Pancreas (tissue), 10 donors: ENCODE measurements around the gene SCAI. TPM values are rescaled to one million over a fixed set of nuclear protein-coding genes. Genes with fewer than 3 reads are reported as not detected.
A peak's percentile ranks its signal among the peaks of the same experiment; 100 is the strongest.
"Not testable (repeated sequence)": the region's sequence is repeated elsewhere in the genome, so short reads cannot be mapped to it uniquely, and the experiment has no call there.

ENCODE experiments used
- ATAC-seq, 4 donors: fragments of 200-7000 bp; cut with Tn5 transposase; one replicate each; pipeline versions ENCODE4 v1.8.0 to v1.9.1; 2020; ENCODE audit warnings: mild to moderate bottlenecking in 4 of 4, moderate library complexity in 4 of 4
- DNase-seq, 6 donors: peaks; one replicate each; pipeline ENCODE4 v3.0.0-alpha.2; 2020
- FAIRE-seq: peaks from 2 replicates; lab custom pipeline; 2012; peaks lifted over from hg19 to GRCh38; lab: Jason Lieb, UNC
- H3K27ac ChIP-seq, 4 donors: fragments of 200-600 bp; sonication (generic); 1 replicate in 3 of 4; 2 replicates in 1 of 4; pipeline versions ENCODE4 v1.5.0 to v1.8.0; 2020
- H3K27me3 ChIP-seq, 4 donors: fragments of 200-600 bp; one replicate each; pipeline ENCODE4 v1.8.0; 2021
- H3K36me3 ChIP-seq, 3 donors: fragments of 200-600 bp; sonication (generic) in 1 of 3; one replicate each; pipeline versions ENCODE4 v1.5.0 to v1.8.0; 2020 to 2021
- H3K4me1 ChIP-seq, 3 donors: fragments of 200-600 bp; one replicate each; pipeline ENCODE4 v1.8.0; 2021
- H3K4me3 ChIP-seq, 4 donors: fragments of 200-600 bp; sonication (generic) in 2 of 4; one replicate each; pipeline versions ENCODE4 v1.5.0 to v1.8.0; 2020 to 2021
- H3K9me3 ChIP-seq, 4 donors: fragments of 200-600 bp; one replicate each; pipeline ENCODE4 v1.8.0; 2021
- CTCF ChIP-seq, 4 donors: fragments of 200-600 bp; sonication (generic) in 3 of 4; IDR thresholded peaks; one replicate each; pipeline versions ENCODE4 v1.5.0 to v1.8.0; 2021; ENCODE audit warnings: antibody characterized with exemption in 4 of 4
- WGBS, 2 donors: extraction: QIAGEN DNeasy Blood & Tissue Kit; methylation state at CpG; one replicate each; pipeline ENCODE4 v1.1.7; 2013; 5-methylcytosine and 5-hydroxymethylcytosine counted together
- intact Hi-C, 3 donors: fragments of 100-400 bp; cut with DNase I; formaldehyde crosslinking; loops; one replicate each; pipeline versions ENCODE4 v1.11.1 to v1.14.2; 2022
- polyA plus RNA-seq, 2 donors: library from polyadenylated mRNA; stranded (reverse); fragments of 200-250 nt; gene quantifications; one replicate each; pipeline ENCODE4 v1.2.3, GENCODE V29; 2013
- total RNA-seq, 6 donors: library from RNA; stranded (reverse); fragmentation: NEBNext Ultra II Directional in 4 of 6; extraction: Animal tissue kit (Norgen Biotek cat#: 25700) in 4 of 6; gene quantifications; one replicate each; pipeline versions ENCODE4 v1.2.1 to v1.2.4, GENCODE V29; 2021 to 2023
- donor health status: healthy with polysubstance abuse.
- donor health status: DM: no; HTN: no; CAD: no; lungs with moderate emphysema.
- donor health status: DM: no; HTN: no; CAD: no.
- donor health status: control.
- donor health status: control.
- donor health status: Bipolar disorder and iron deficiency.
- donor health status: DM: yes; HTN: yes; CAD: no.
- donor health status: DM: no; HTN: no; CAD: no.
- donor health status: DM: no; HTN: no; CAD: no.
- donor health status: DM: yes; HTN: yes; CAD: no.

SCAI gene
- total and polyA plus RNA-seq, 8 donors, result 1.6 to 6.8 (median 3.5) TPM

DNA sequence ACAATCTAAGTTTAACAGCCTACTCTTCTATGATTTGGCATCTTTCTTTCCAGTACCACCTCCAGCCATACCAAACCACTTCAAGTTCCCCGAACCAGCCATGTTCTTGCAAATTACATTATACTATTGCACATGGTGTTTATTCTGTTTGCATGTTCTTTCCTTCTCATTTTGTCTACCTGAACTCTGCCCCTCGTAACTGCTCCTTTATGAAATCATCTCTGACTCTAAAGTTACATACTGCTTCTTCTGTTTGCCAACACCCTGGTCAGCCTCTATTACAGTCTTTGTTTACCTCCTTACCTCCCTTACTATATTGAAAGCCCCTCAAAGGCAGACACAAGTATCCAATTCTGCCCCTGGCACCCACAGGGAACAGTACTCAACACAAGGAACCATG lies 40.2 kb upstream of the SCAI start:
- FAIRE-seq, result no peak
- no peak for TF ChIP-seq CTCF (IDR thresholded peaks at IDR 0.05)
- 87 to 96% methylated on average over 2 of the region's 2 CpGs for WGBS, 2 donors
- Histone ChIP-seq H3K9me3 (no peaks in the 10 kb centered on the region), H3K27me3 (no peaks in the 10 kb centered on the region), H3K27ac (no peak overlapping the region), H3K4me3 (no peak overlapping the region), H3K36me3 (no peaks in the 10 kb centered on the region), H3K4me1 (peaks cover 4 to 27% (median 10%) of the 10 kb centered on the region in 3 donors)
- intact Hi-C loops, result loop anchor here in 1 of 3 donors (10.0 kb wide), 1 partner anchor 59 kb away; no protein-coding TSS in a partner anchor
- no peak for DNase-seq
- no peak for ATAC-seq

DNA sequence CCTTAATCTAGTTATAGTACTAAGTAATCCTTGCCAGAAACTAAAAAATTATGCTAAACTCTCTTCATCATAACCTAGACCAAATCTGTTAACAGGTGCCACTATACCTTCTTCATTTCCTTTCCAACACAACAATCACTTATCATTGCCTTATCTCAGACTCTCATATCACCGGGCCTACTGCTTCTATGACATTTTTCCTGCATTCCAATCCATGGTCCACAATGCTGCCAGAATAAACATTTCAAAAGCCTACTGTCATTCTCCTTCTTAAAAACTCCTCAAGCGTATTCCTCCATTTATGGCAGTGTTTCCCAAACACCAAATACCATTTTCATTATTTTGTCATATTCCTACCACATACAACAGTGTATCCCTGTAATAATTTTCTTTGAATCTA lies 39.7 kb upstream of the SCAI start:
- Histone ChIP-seq H3K4me3 (no peak overlapping the region), H3K9me3 (no peaks in the 10 kb centered on the region), H3K4me1 (peaks cover 4 to 23% (median 10%) of the 10 kb centered on the region in 3 donors), H3K27me3 (no peaks in the 10 kb centered on the region), H3K36me3 (no peaks in the 10 kb centered on the region), H3K27ac (peak overlapping the region in 1 of 4 donors; percentile 23)
- 14 to 15% methylated on average over 2 of the region's 2 CpGs for WGBS, 2 donors
- no peak for FAIRE-seq
- intact Hi-C loops, result loop anchor here in 1 of 3 donors (10.0 kb wide), 1 partner anchor 58 kb away; no protein-coding TSS in a partner anchor
- peak in 3 of 4 donors; percentile 46 to 70 (median 63) for ATAC-seq
- TF ChIP-seq CTCF (IDR thresholded peaks at IDR 0.05), result no peak
- no peak for DNase-seq

DNA sequence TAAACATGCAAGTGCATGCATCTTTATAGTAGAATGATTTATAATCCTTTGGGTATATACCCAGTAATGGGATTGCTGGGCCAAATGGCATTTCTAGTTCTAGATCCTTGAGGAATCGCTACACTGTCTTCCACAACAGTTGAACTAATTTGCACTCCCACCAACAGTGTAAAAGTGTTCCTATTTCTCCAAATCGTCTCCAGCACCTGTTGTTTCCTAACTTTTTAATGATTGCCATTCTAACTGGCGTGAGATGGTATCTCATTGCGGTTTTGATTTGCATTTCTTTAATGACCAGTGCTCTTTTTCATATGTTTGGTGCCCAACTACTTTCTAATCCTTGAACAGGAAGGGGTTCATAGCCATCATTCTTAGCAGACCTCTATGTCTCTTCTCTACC lies 38.4 kb upstream of the SCAI start:
- peaks cover 0 to 17% (median 10%) of the 10 kb centered on the region in 3 donors for H3K4me1 ChIP-seq
- H3K27me3 ChIP-seq, H3K4me3 ChIP-seq, H3K27ac ChIP-seq, H3K36me3 ChIP-seq, FAIRE-seq, ATAC-seq, H3K9me3 ChIP-seq, DNase-seq: not testable (repeated sequence)
- intact Hi-C loops, result loop anchor here in 1 of 3 donors (10.0 kb wide), 1 partner anchor 57 kb away; no protein-coding TSS in a partner anchor
- WGBS, 2 donors, result 92 to 94% methylated on average over 4 of the region's 4 CpGs

DNA sequence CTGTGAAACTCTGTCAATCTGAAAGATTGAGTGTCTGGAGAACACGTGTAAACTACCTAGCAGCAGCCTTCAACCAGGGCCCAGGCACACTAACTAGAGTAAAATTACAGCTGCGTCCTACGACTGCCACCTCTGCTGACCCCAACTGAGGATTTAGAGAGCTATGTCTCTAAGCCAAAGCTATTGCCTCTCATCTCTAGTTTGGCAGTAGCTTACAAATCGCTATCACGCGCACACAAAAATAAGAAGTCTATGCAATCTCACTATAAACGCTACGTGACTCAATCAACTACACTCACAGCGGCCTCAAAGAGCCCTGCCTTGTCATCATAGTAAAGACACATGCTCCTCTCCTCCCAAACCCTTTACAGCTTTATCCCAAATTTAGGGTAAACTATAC lies 37.5 kb upstream of the SCAI start:
- Histone ChIP-seq H3K4me1 (peaks cover 0 to 17% (median 10%) of the 10 kb centered on the region in 3 donors), H3K27me3 (no peaks in the 10 kb centered on the region), H3K36me3 (no peaks in the 10 kb centered on the region), H3K4me3 (no peak overlapping the region), H3K9me3 (no peaks in the 10 kb centered on the region), H3K27ac (no peak overlapping the region)
- no peak for ATAC-seq
- WGBS, 2 donors, result 93 to 95% methylated on average over 9 of the region's 9 CpGs
- intact Hi-C loops, result loop anchor here in 1 of 3 donors (10.0 kb wide), 1 partner anchor 56 kb away; no protein-coding TSS in a partner anchor
- no peak for TF ChIP-seq CTCF (IDR thresholded peaks at IDR 0.05)
- no peak for FAIRE-seq
- DNase-seq, result no peak

- FAIRE-seq, H3K9me3 ChIP-seq, H3K4me3 ChIP-seq, DNase-seq, H3K27me3 ChIP-seq, H3K36me3 ChIP-seq, H3K27ac ChIP-seq, ATAC-seq: not testable (repeated sequence)
- intact Hi-C loops, result loop anchor here in 1 of 3 donors (10.0 kb wide), 1 partner anchor 55 kb away; no protein-coding TSS in a partner anchor
- 90 to 100% methylated on average over 4 of the region's 4 CpGs for WGBS, 2 donors
- H3K4me1 ChIP-seq, result peaks cover 0 to 17% (median 10%) of the 10 kb centered on the region in 3 donors
Measured at GRCh38 chr9:125179776-125180175, 36.4 kb upstream of the SCAI start.

DNA sequence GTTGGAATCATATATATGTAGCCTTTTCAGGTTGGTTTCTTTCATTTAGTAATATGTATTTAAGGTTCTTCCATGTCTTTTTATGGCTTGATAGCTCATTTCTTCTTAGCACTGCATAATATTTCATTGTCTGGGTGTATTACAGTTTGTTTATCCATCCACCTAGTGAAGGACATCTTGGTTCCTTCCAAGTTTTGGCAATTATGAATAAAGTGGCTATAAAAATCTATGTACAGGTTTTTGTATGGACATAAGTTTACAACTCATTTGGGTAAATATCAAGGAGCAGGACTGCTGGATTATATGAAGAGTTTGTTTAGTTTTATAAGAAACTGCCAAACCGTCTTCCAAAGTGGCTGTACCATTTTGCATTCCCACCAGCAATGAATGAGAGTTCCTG lies 34.6 kb upstream of the SCAI start:
- no peaks in the 10 kb centered on the region for H3K27me3 ChIP-seq
- WGBS, 2 donors, result 95 to 96% methylated on average over 1 of the region's 1 CpG

More for the DNA sequence above, 34.6 kb upstream of the SCAI start:
- no peak for ATAC-seq
- DNase-seq, result no peak
- no peak for FAIRE-seq
- Histone ChIP-seq H3K36me3 (no peaks in the 10 kb centered on the region), H3K4me3 (no peak overlapping the region), H3K27ac (no peak overlapping the region), H3K4me1 (peaks cover 0 to 6% (median under 1%) of the 10 kb centered on the region in 3 donors), H3K9me3 (no peaks in the 10 kb centered on the region)
- no peak for TF ChIP-seq CTCF (IDR thresholded peaks at IDR 0.05)
- intact Hi-C loops, result no loop called here
